Gastrocnemius medialis (tissue), 4 donors: ENCODE data around the gene SUGT1.
A peak's percentile ranks its signal among the peaks of the same experiment; 100 is the strongest.

Experiments
- CTCF ChIP-seq, 5 experiments: fragments of 450-650 bp in 3 of 5; fragments of 200-600 bp in 2 of 5; sonication (generic) in 2 of 5; IDR thresholded peaks in 4 of 5; conservative IDR thresholded peaks in 1 of 5; 1 replicate in 4 of 5; 2 replicates in 1 of 5; pipeline ENCODE4 v1.5.1; 2016 to 2019; ENCODE audit warnings: antibody characterized with exemption in 5 of 5, mild to moderate bottlenecking in 3 of 5, moderate library complexity in 3 of 5
- POLR2A ChIP-seq, 2 donors: fragments of 450-650 bp; IDR thresholded peaks; one replicate each; pipeline ENCODE4 v1.6.1; 2017; ENCODE audit warnings: antibody characterized with exemption in 2 of 2, mild to moderate bottlenecking in 2 of 2, moderate library complexity in 2 of 2

DNA sequence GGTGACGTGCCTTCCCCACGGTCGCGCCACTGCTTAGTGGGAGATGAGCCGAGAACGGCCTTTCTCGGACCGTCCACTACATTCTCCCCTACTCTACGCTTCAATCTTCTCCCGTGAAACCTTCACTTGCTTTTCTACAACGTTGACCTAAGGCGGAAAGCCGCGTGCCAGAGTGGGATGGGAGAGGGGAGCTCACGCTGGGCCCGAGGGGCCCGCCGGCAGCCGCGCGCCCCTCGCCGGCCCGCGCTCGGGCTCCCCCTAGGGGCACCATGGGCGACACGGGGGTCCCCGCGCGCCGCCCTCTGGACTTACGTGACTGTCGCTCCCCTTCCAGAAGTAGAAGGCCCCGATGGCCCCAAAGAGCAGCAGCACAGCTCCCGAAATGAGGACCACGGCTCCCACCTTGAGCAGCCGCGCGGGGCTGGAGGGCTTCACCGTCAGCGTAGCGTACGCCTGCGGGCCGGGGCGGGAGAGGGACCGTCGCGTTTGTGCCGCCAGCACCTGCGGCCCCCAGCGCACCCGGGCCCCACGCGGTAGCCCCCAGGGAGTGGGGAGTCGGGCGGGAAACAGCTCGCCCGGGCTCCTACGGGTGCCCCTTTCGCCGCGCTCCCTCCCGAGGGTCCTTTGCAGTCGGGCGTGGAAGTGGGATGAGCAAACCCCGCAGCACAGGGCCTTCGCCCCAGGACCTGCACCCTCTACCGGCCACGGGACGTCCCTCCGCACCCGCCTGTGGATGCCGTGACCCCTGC is 86.3 kb downstream of the SUGT1 start:
- peak in 2 of 5 experiments; percentile 12 to 14 for TF ChIP-seq CTCF (IDR thresholded peaks at IDR 0.05 in 4 of 5, conservative IDR thresholded peaks at IDR 0.05 in 1 of 5)
- no peak for TF ChIP-seq POLR2A (IDR thresholded peaks at IDR 0.05)
